H1 (cell line): ENCODE measurements around the gene AGAP1. TPM values are rescaled to one million over a fixed set of nuclear protein-coding genes. Genes with fewer than 3 reads are reported as not detected.

Experiments
- CTCF ChIA-PET: fragments of 300-600 bp; sonication (Branson Sonifier 250); formaldehyde crosslinking; loops from one replicate; lab custom pipeline; 2021; ENCODE audit not compliant: partially characterized antibody; lab: Charles Lee
- POLR2A ChIA-PET: fragments of 300-600 bp; sonication (Branson Sonifier 250); formaldehyde crosslinking; loops from one replicate; lab custom pipeline; 2021; ENCODE audit warnings: inconsistent platforms; ENCODE audit not compliant: partially characterized antibody; lab: Charles Lee
- DNase-seq, 2 experiments: peaks; one replicate each; pipeline versions ENCODE4 v3.0.0 to v3.0.0-alpha.2; 2010 to 2022; ENCODE audit warnings: low spot score in 2 of 2, low read depth in 1 of 2, mixed read lengths in 1 of 2
- FAIRE-seq: peaks from 2 replicates; lab custom pipeline; 2011; peaks lifted over from hg19 to GRCh38; lab: Jason Lieb, UNC
- H2AFZ ChIP-seq: 2 replicates; pipeline ENCODE4 v1.8.1; 2012; ENCODE audit warnings: low read length, inconsistent platforms
- H2AK5ac ChIP-seq: 2 replicates; pipeline ENCODE4 v1.6.1; 2013; ENCODE audit warnings: low read depth, low read length
- H2BK120ac ChIP-seq: replicated peaks from 2 replicates; pipeline ENCODE3; 2013; ENCODE audit warnings: low read depth, low read length, inconsistent platforms
- H2BK12ac ChIP-seq: 2 replicates; pipeline ENCODE4 v1.6.1; 2013; ENCODE audit warnings: low read depth, low read length
- H2BK15ac ChIP-seq: 2 replicates; pipeline ENCODE4 v1.6.1; 2013; ENCODE audit warnings: low read length
- H2BK20ac ChIP-seq: 2 replicates; pipeline ENCODE4 v1.6.1; 2013; ENCODE audit warnings: low read length
- H2BK5ac ChIP-seq: 2 replicates; pipeline ENCODE4 v1.6.1; 2013; ENCODE audit warnings: low read depth, low read length
- H3K14ac ChIP-seq: 2 replicates; pipeline ENCODE4 v1.6.1; 2013; ENCODE audit warnings: inconsistent platforms; ENCODE audit not compliant: insufficient read length
- H3K18ac ChIP-seq: 2 replicates; pipeline ENCODE4 v1.6.1; 2013; ENCODE audit warnings: low read length; ENCODE audit errors: extremely low read depth
- H3K23ac ChIP-seq: 2 replicates; pipeline ENCODE4 v1.6.1; 2013; ENCODE audit warnings: inconsistent platforms; ENCODE audit not compliant: insufficient read length
- H3K23me2 ChIP-seq: 2 replicates; pipeline ENCODE4 v1.6.1; 2013; ENCODE audit warnings: low read depth, low read length
- H3K27ac ChIP-seq: 2 replicates; pipeline ENCODE4 v1.6.1; 2011; ENCODE audit warnings: low read depth, low read length, inconsistent platforms
- H3K27me3 ChIP-seq, 4 experiments: replicated peaks in 1 of 4; 1 replicate in 1 of 4; 2 replicates in 3 of 4; pipeline versions ENCODE4 v1.6.1 to v1.8.1; 2011 to 2013; ENCODE audit warnings: low read length in 3 of 4, mild to moderate bottlenecking in 3 of 4, inconsistent platforms in 2 of 4, mixed read lengths in 2 of 4, moderate library complexity in 1 of 4; ENCODE audit not compliant: control insufficient read depth in 3 of 4, insufficient read depth in 3 of 4; ENCODE audit errors: extremely low read depth in 1 of 4
- H3K36me3 ChIP-seq, 4 experiments: 2 replicates each; pipeline versions ENCODE4 v1.6.1 to v1.8.1; 2011 to 2013; ENCODE audit warnings: mild to moderate bottlenecking in 4 of 4, low read length in 3 of 4, moderate library complexity in 2 of 4, control low read depth in 1 of 4, inconsistent platforms in 1 of 4; ENCODE audit not compliant: insufficient read depth in 4 of 4, control insufficient read depth in 2 of 4
- H3K4ac ChIP-seq: replicated peaks from 2 replicates; pipeline ENCODE3; 2013; ENCODE audit warnings: low read length, low read depth, mixed read lengths, inconsistent platforms; ENCODE audit not compliant: insufficient read length
- H3K4me1 ChIP-seq, 4 experiments: replicated peaks in 1 of 4; 1 replicate in 1 of 4; 2 replicates in 3 of 4; pipeline versions ENCODE4 v1.6.1 to v1.8.1; 2011 to 2013; ENCODE audit warnings: low read length in 3 of 4, inconsistent platforms in 2 of 4, mixed read lengths in 1 of 4; ENCODE audit not compliant: insufficient read depth in 4 of 4, control insufficient read depth in 3 of 4
- H3K4me2 ChIP-seq, 2 experiments: 2 replicates each; pipeline versions ENCODE4 v1.6.1 to v1.8.1; 2011 to 2013; ENCODE audit warnings: low read depth in 2 of 2, low read length in 2 of 2, control low read depth in 1 of 2, inconsistent platforms in 1 of 2, mild to moderate bottlenecking in 1 of 2; ENCODE audit not compliant: insufficient read depth in 1 of 2
- H3K4me3 ChIP-seq, 4 experiments: fragments of 200-600, 300-600 bp in 1 of 4; sonication (generic), shearing (Covaris generic), sonication (Bioruptor Twin) in 1 of 4; 2 replicates each; pipeline versions ENCODE4 v1.5.1 to v1.8.1; 2011 to 2016; ENCODE audit warnings: low read length in 4 of 4, low read depth in 3 of 4, control low read depth in 2 of 4, inconsistent platforms in 2 of 4, mild to moderate bottlenecking in 2 of 4, mixed read lengths in 1 of 4, moderate library complexity in 1 of 4; ENCODE audit not compliant: insufficient read depth in 2 of 4; ENCODE audit errors: extremely low read depth in 1 of 4
- H3K56ac ChIP-seq: replicated peaks from 2 replicates; pipeline ENCODE3; 2013; ENCODE audit warnings: low read depth, mild to moderate bottlenecking, mixed read lengths, low read length, inconsistent platforms; ENCODE audit not compliant: insufficient read length
- H3K79me1 ChIP-seq: 2 replicates; pipeline ENCODE4 v1.6.1; 2013; ENCODE audit warnings: low read depth, low read length, control low read depth
- H3K79me2 ChIP-seq, 2 experiments: 2 replicates each; pipeline versions ENCODE4 v1.6.1 to v1.8.1; 2012 to 2013; ENCODE audit warnings: low read length in 2 of 2, mild to moderate bottlenecking in 2 of 2, inconsistent platforms in 1 of 2; ENCODE audit not compliant: insufficient read depth in 2 of 2, control insufficient read depth in 1 of 2
- H3K9ac ChIP-seq, 4 experiments: replicated peaks in 1 of 4; 1 replicate in 1 of 4; 2 replicates in 3 of 4; pipeline versions ENCODE4 v1.6.1 to v1.8.1; 2011 to 2013; ENCODE audit warnings: low read depth in 3 of 4, low read length in 3 of 4, control low read depth in 2 of 4, mild to moderate bottlenecking in 2 of 4, moderate library complexity in 2 of 4, inconsistent platforms in 1 of 4; ENCODE audit errors: extremely low read depth in 1 of 4
- H3K9me3 ChIP-seq, 2 experiments: 2 replicates each; pipeline versions ENCODE4 v1.6.1 to v1.8.1; 2012 to 2013; ENCODE audit warnings: mild to moderate bottlenecking in 2 of 2, moderate library complexity in 2 of 2, control low read depth in 1 of 2, inconsistent platforms in 1 of 2, low read depth in 1 of 2, low read length in 1 of 2, mixed read lengths in 1 of 2; ENCODE audit not compliant: insufficient read depth in 2 of 2
- H4K20me1 ChIP-seq, 2 experiments: replicated peaks in 1 of 2; 2 replicates each; pipeline versions ENCODE3 to v1.8.1; 2011 to 2013; ENCODE audit warnings: inconsistent platforms in 2 of 2, low read length in 2 of 2, mild to moderate bottlenecking in 1 of 2; ENCODE audit not compliant: insufficient read depth in 2 of 2, control insufficient read depth in 1 of 2
- H4K5ac ChIP-seq: 2 replicates; pipeline ENCODE4 v1.6.1; 2013; ENCODE audit warnings: low read length, low read depth, mixed read lengths, inconsistent platforms; ENCODE audit not compliant: insufficient read length
- H4K8ac ChIP-seq: 2 replicates; pipeline ENCODE4 v1.8.0; 2013; ENCODE audit warnings: mild to moderate bottlenecking, moderate library complexity, low read length, inconsistent platforms; ENCODE audit not compliant: insufficient read depth; ENCODE audit errors: extremely low read depth
- H4K91ac ChIP-seq: replicated peaks from 2 replicates; pipeline ENCODE3; 2013; ENCODE audit warnings: low read length, mixed read lengths, inconsistent platforms; ENCODE audit not compliant: insufficient read length
- GTF2F1 ChIP-seq: IDR thresholded peaks from 2 replicates; pipeline ENCODE4 v1.6.1; 2012; ENCODE audit warnings: low read depth, low read length, improper control_type of control experiment, borderline replicate concordance
- HDAC6 ChIP-seq: IDR thresholded peaks from one replicate; pipeline ENCODE4 v1.7.1; 2012; ENCODE audit warnings: low read depth, mild to moderate bottlenecking, inconsistent platforms, low read length, moderate library complexity
- JUND ChIP-seq: IDR thresholded peaks from 2 replicates; pipeline ENCODE4 v1.6.1; 2011; ENCODE audit warnings: mild to moderate bottlenecking, improper control_type of control experiment, low read length
- PHF8 ChIP-seq: fragments of 200-600 bp; sonication (generic); conservative IDR thresholded peaks from 2 replicates; pipeline ENCODE4 v1.7.1; 2012; ENCODE audit warnings: low read depth, mild to moderate bottlenecking, inconsistent platforms, low read length, moderate library complexity
- RFX5 ChIP-seq: IDR thresholded peaks from 2 replicates; pipeline ENCODE4 v1.6.1; 2011; ENCODE audit warnings: low read depth, low read length, improper control_type of control experiment, borderline replicate concordance
- RNF2 ChIP-seq: fragments of 200-900, 300-1000 bp; sonication (generic); IDR thresholded peaks from 2 replicates; pipeline ENCODE4 v1.7.1; 2016; ENCODE audit warnings: borderline replicate concordance, low read depth, mild to moderate bottlenecking, antibody characterized with exemption, low read length; ENCODE audit not compliant: poor library complexity, severe bottlenecking; ENCODE audit errors: missing control alignments
- SAP30 ChIP-seq: fragments of 300-600 bp; sonication (generic); IDR thresholded peaks from 2 replicates; pipeline ENCODE4 v1.7.1; 2012; ENCODE audit warnings: low read length, moderate library complexity, mild to moderate bottlenecking, inconsistent platforms; ENCODE audit not compliant: insufficient read depth, insufficient replicate concordance
- WGBS, 2 experiments: shearing (Covaris generic) in 1 of 2; methylation state at CpG; one replicate each; pipeline versions ENCODE4 v1.1.6 to v1.1.7; 2013 to 2015; ENCODE audit warnings: low lambda C conversion rate in 2 of 2, mixed read lengths in 2 of 2, inconsistent platforms in 1 of 2, low coverage in 1 of 2, missing lambda C conversion rate in 1 of 2; ENCODE audit not compliant: insufficient replicate concordance in 2 of 2, insufficient coverage in 1 of 2, insufficient read length in 1 of 2; ENCODE audit errors: extremely low coverage in 1 of 2, missing lambda C conversion rate in 1 of 2; 5-methylcytosine and 5-hydroxymethylcytosine counted together
- polyA plus RNA-seq, 7 experiments: library from polyadenylated mRNA; depleted of rRNA in 3 of 7; stranded (reverse) in 5 of 7; unstranded in 2 of 7; fragments of >200 nt in 5 of 7; fragments of 200-250 nt in 2 of 7; gene quantifications; 1 replicate in 5 of 7; 2 replicates in 1 of 7; 4 replicates in 1 of 7; pipeline versions ENCODE4 v1.2.1 to v1.2.3, GENCODE V29; 2011 to 2013; ENCODE audit warnings: missing spikeins in 2 of 7, mixed read lengths in 2 of 7
- total RNA-seq: library from RNA; stranded (reverse); fragmentation: NEBNext Ultra II Directional; extraction: Animal tissue kit (Norgen Biotek cat#: 25700); gene quantifications from 2 replicates; pipeline ENCODE4 v1.2.1, GENCODE V29; 2021

AGAP1 gene
- total and polyA plus RNA-seq, 2 of the 8 experiments (the other 6 are each of a cell fraction or from before 2014, with no cell fraction given) = 18.1 to 39.4 TPM

- H2BK120ac ChIP-seq = no peak overlapping the region
- H2AK5ac ChIP-seq = no peak overlapping the region
- H3K79me1 ChIP-seq = no peaks in the 10 kb centered on the region
- no peak overlapping the region for H4K8ac ChIP-seq
- no peak overlapping the region for H3K27ac ChIP-seq
- H2BK5ac ChIP-seq = no peak overlapping the region
- no peak overlapping the region for H4K91ac ChIP-seq
- no peak overlapping the region for H3K4me3 ChIP-seq
- H4K20me1 ChIP-seq = no peaks in the 10 kb centered on the region
- DNase-seq (no peak), FAIRE-seq (no peak)
- no peak overlapping the region for H3K23ac ChIP-seq
- H3K23me2 ChIP-seq = peaks cover 7% of the 10 kb centered on the region; the same call in 1 of the 2 replicates
- no peak overlapping the region for H2BK15ac ChIP-seq
- peaks cover 28 to 54% (median 46%) of the 10 kb centered on the region in 4 experiments for H3K27me3 ChIP-seq
- H3K4ac ChIP-seq = no peak overlapping the region
- H2BK20ac ChIP-seq = no peak overlapping the region
- H3K9ac ChIP-seq = no peak overlapping the region
- no peak overlapping the region for H2BK12ac ChIP-seq
- no peak overlapping the region for H3K14ac ChIP-seq
- H3K56ac ChIP-seq = no peak overlapping the region
- peaks cover 0 to 19% (median 13%) of the 10 kb centered on the region in 4 experiments; a peak in 6 of 7 replicates for H3K4me1 ChIP-seq
- no peak overlapping the region for H4K5ac ChIP-seq
- no peaks in the 10 kb centered on the region for H3K79me2 ChIP-seq
- ChIA-PET CTCF (interaction anchor here (1.0 to 6.9 kb wide), 8 partner anchors 11 to 191 kb away, joined by 3 to 50 read pairs (median 4); no protein-coding TSS in a partner anchor), POLR2A (no interaction called here)
- no peaks in the 10 kb centered on the region for H3K36me3 ChIP-seq
- H3K18ac ChIP-seq = no peak overlapping the region
- no peaks in the 10 kb centered on the region; a peak in 2 of 4 replicates for H3K9me3 ChIP-seq
- H3K4me2 ChIP-seq = no peak overlapping the region
- WGBS, 2 experiments = 83% methylated on average over 3 of the region's 3 CpGs; no CpG with 5 or more reads in 1 of the 2 experiments
- no peak overlapping the region for H2AFZ ChIP-seq
- TF ChIP-seq GTF2F1 = no peak
- TF ChIP-seq PHF8 = no peak
- no peak for TF ChIP-seq JUND
- no peak for TF ChIP-seq RNF2
- TF ChIP-seq SAP30 = no peak
- TF ChIP-seq RFX5 = no peak
- TF ChIP-seq HDAC6 = no peak
These were observed 661.6 kb downstream of the AGAP1 start for GRCh38 chr2:236155406-236155805.
